Ovary (tissue), 3 donors: ENCODE data around the gene BCAS4.

Source experiments
- POLR2A ChIP-seq: fragments of 450-650 bp; IDR thresholded peaks from one replicate; pipeline ENCODE4 v1.6.1; 2017; ENCODE audit warnings: antibody characterized with exemption, mild to moderate bottlenecking, moderate library complexity
- TF ChIP-seq, protein P1 (sequence below), 3 donors: fragments of 450-650 bp in 2 of 3; fragments of 200-600 bp in 1 of 3; IDR thresholded peaks; one replicate each; pipeline versions ENCODE4 v1.5.1 to v1.8.0; 2016 to 2022; ENCODE audit warnings: antibody characterized with exemption in 3 of 3, mild to moderate bottlenecking in 1 of 3
- donor health status: DM: no; HTN: no; CAD: no.

DNA sequence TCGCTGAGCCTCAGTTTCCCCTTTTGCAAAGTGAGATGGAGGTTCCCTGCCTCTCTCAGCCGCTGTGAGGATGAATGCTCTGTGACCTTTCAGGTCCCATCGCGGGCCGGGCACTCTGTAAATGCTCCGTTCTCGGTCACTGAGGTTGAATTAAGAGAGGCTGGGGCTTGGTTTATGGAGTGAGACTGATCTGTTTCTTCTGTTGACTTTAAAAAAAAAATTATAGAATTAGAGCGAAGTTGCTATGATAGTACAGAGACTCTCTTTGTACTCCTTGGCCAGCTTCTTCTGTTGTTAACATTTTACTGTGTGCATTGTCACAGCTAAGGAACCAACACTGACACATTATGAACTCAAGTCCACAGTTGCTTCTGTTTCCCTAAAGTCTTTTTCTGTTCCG lies 72.0 kb downstream of the BCAS4 start:
- no peak for TF ChIP-seq POLR2A
- TF ChIP-seq, protein P1, sequence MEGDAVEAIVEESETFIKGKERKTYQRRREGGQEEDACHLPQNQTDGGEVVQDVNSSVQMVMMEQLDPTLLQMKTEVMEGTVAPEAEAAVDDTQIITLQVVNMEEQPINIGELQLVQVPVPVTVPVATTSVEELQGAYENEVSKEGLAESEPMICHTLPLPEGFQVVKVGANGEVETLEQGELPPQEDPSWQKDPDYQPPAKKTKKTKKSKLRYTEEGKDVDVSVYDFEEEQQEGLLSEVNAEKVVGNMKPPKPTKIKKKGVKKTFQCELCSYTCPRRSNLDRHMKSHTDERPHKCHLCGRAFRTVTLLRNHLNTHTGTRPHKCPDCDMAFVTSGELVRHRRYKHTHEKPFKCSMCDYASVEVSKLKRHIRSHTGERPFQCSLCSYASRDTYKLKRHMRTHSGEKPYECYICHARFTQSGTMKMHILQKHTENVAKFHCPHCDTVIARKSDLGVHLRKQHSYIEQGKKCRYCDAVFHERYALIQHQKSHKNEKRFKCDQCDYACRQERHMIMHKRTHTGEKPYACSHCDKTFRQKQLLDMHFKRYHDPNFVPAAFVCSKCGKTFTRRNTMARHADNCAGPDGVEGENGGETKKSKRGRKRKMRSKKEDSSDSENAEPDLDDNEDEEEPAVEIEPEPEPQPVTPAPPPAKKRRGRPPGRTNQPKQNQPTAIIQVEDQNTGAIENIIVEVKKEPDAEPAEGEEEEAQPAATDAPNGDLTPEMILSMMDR (IDR thresholded peaks at IDR 0.05): no peak
